ENCODE data around the gene GPR157.
"Not testable (repeated sequence)": the region's sequence is repeated elsewhere in the genome, so short reads cannot be mapped to it uniquely, and the experiment has no call there.

Gene GPR157

DNA sequence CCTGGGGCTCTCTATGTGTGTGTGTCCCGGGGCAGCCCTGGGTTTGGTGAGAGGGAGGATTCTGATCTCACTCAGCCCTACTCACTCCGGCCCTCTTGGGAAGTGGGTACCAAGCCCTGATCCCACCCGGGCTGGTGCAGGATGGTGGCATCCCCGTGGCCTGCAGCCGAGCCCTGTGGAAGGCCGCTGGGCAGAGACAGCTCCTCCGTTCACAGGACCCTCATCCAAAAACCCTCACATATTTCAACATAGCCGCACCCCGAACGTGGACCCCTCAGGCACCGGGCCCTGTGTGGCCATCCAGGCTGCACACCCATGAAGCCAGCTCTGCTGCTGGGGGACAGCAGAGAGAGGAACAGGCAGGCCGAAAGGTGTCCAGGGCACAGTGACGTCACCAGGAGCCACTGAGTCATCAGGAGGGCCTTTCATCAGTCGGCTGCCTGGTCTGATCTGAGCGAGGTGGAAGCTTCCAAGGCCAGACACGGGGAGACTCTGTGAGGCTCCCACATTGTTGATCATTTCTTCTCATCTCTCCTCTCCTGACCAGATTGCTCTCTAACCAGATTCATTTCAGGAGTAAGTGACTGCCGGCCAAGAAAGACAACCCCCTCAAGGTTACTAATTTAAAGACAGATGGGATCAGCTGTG is 16.2 kb upstream of the GPR157 start:
- DNase-seq: no peak

GRCh38 chr1:9144494-9144893 is 15.6 kb upstream of the GPR157 start:
- DNase-seq: not testable (repeated sequence)

DNA sequence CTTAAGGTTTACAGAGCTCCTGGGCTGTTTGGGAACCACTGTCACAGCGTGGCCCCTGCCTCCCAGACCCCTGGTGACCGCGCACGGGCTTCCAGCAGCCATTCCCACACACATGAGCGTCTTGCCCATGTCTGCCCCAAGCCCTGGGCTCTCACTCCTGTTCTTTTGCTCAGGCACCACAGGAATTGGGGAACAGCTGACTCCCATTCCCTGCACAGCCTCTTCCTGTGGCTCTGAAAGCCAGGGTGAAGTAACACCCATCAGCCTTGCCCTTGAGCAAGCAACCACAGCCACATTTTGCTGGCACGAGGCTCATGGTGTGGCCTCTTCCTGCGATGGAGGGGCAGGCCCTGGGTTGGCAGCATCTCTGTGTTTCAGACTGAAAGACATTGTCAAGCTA is 14.3 kb upstream of the GPR157 start:
- no peak for DNase-seq

GRCh38 chr1:9139930-9140329 is 11.0 kb upstream of the GPR157 start:
- no peak for DNase-seq

- no peak for DNase-seq
Measured at GRCh38 chr1:9136932-9137331, 8.0 kb upstream of the GPR157 start.

- DNase-seq: no peak
Measured at GRCh38 chr1:9135073-9135836, 6.4 kb upstream of the GPR157 start.

DNA sequence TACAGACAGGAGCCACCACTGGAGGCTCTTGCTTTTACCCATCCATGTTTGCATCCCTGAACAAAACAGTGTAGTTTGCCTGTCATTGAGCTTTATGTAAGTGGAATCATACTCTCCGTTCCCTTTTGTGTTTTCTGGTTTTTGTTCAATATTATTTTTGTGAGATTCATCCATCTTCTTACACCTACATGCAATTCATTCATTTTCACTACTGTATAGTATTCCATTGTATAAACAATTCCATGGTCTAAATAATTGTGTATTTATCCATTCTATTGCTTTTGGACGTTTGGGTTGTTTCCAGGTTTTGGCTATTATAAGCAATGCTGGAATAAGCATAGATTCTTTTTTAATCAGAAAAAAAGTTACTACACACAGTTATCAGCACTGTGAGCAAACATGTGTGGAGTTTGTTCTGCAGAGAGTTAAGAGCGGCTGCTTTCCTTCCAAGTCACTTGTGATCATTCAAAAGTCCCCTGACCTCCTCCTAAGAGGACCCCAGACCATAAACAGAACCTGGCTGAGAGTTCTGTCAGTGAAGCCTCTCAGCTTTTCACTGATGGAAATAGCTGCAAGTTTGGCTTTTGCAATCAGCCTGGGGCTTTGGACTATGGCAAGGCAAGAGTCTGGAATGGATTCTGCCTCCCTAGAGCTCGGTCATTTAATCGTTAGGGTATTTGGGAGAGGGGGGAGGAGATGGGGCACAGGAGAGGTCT is 5.1 kb upstream of the GPR157 start:
- no peak for DNase-seq

GRCh38 chr1:9129266-9130041 is 552 bp upstream of the GPR157 start:
- no peak for DNase-seq

DNA sequence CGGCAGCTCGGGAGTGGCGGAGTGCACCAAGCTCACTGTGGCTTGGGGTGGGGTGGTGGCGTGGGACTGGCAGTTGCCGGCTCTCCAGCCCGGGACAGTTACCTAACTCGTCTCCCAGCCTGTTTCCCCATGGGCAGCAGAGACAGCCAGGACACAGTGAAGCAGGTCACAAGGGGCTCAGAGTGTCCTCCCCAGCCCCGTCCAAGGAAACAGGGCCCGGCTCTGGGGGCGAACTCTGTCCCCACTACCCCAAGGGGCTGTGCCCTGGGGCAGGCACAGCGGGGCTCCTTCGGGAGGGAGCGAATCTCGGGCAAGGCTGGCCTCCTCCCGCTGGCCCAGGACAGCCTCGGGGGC is 759 bp downstream of the GPR157 start:
- DNase-seq: no peak

- DNase-seq: no peak
Measured at GRCh38 chr1:9127395-9128165, 1.3 kb downstream of the GPR157 start.

DNA sequence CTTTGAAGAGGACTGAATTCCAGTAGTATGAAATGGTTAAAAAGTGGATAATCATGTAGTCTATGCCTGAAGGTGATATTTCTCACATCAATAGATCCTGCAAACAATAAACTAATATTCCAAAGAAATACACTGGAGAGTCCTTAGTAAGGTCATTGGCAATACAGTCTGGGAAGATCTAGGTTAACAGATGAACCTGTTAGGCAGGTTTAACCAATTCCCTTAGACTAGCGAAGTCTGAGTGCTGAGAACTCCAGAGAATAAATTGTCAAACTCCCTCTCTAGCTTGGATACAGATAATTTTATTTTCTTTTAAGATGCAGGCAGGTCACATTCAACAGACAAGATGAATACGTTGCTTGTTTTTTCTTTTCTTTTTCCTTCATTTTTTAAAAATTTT is 2.4 kb downstream of the GPR157 start:
- DNase-seq: no peak

DNA sequence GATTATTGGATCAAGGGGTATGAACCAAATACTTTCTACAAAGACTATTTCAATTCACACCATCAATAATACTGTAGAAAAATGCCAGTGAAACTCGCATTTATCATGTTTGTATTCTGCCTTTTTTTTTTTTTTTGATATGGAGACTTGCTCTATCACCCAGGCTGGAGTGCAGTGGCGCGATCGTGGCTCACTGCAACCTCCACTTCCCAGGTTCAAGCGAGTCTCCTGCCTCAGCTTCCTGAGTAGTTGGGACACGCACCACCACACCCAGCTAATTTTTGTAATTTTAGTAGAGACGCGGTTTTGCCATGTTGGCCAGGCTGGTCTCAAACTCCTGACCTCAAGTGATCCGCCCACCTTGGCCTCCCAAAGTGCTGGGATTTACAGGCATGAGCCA is 3.1 kb downstream of the GPR157 start:
- DNase-seq: not testable (repeated sequence)

GRCh38 chr1:9125325-9125724 is 3.6 kb downstream of the GPR157 start:
- DNase-seq: no peak

DNA sequence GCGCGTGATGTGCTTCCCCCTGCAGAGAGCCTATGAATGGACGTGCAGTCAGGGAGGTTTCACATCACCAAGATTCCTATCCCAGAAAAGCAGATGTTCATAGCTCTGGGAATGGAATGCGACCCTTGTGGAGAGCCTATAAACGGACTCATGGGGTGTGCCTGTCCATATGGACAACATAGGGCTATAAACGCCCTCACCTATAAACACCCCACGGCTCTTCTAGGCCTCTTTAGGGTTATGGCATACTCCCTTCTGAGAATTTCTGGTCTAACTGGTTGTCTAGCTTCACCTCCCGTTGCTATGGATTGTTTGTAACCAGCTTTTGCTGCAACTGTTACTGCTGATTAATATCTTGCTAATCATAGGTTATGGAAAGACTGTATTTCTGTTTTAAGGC is 4.5 kb downstream of the GPR157 start:
- DNase-seq: not testable (repeated sequence)

DNA sequence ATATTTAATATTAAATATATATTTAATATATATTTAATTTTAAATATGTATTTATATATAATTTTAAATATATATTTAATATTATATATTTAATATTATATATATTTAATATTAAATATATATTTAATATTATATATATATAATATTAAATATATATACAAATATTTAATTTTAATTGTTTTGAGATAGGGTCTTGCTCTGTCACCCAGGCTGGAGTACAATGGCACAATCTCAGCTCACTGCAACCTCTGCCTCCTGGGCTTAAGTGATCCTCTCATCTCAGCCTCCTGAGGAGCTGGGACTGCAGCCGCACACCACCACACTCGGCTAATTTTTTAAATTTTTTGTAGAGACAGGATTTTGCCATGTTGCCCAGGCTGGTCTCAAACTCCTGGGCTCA is 5.2 kb downstream of the GPR157 start:
- not testable (repeated sequence) for DNase-seq

GRCh38 chr1:9121496-9122409 is 7.1 kb downstream of the GPR157 start:
- DNase-seq: no peak

DNA sequence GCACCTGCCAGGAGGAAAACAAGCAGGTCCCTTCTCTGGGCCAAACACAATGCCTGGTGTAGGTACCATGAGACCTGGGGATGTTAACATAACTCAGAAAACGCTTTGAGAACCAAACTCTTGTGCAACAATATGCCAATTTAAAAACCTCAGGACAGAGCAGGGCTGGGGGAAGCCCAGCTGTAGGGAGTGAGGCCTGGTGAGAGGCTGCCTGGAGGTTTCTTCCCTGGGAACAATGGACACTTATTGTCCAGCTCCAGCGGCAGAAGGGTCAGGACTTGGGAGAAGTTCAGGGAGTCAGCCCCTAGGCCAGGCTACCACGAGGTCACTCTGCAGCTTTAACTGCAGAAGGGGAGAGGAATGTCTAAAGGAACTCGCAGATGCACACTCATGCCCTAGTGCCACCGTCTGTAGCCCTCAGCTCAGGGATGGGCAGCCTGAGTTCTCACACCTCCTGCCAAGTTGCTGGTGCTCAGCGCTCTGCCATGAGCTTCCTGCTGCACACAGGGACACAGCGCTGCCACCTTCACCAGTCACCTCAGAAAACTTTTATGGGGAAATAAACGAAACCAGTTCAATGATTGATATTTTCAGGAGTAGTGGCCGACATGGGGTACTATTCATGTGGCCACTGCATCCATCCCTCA is 8.5 kb downstream of the GPR157 start:
- no peak for DNase-seq

DNA sequence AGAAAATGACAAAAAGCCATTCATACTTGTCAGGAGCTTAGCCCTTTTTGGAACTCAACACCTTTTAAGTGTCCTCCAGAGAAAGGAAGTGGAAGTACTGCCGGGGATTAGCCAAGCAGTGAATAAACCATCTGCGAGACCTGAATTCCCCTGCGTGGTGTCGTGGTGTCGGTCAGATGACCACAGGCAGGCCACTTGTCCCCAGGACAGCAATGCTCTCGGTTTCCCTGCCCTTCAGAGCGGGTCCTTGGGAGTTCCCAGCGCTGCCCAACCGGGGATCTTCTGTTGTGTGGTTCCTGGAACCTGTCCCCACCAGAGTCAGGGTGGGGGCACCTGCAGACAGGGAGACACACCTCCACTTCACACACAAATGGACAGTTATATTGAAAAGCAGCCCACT is 9.2 kb downstream of the GPR157 start:
- no peak for DNase-seq

DNA sequence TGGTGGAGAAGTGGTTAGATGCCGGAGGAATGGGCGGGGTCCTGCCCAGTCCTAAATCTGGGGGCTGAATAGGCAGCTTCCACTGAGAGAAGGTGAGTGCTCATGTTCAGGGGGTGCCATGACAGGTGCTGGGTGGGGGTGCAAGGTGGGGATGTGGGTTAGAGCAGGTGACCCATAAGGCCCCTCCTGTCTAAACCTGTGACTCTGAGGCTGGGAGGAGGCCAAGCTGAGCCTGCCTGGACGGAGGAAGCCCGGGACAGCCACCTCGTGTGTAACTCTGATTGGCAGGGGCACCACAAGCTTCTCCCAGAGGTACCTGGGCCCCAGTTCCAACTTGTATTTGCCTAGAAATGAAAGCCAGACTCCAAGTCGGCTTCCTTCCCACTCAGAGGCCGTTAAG is 10.7 kb downstream of the GPR157 start:
- no peak for DNase-seq

DNA sequence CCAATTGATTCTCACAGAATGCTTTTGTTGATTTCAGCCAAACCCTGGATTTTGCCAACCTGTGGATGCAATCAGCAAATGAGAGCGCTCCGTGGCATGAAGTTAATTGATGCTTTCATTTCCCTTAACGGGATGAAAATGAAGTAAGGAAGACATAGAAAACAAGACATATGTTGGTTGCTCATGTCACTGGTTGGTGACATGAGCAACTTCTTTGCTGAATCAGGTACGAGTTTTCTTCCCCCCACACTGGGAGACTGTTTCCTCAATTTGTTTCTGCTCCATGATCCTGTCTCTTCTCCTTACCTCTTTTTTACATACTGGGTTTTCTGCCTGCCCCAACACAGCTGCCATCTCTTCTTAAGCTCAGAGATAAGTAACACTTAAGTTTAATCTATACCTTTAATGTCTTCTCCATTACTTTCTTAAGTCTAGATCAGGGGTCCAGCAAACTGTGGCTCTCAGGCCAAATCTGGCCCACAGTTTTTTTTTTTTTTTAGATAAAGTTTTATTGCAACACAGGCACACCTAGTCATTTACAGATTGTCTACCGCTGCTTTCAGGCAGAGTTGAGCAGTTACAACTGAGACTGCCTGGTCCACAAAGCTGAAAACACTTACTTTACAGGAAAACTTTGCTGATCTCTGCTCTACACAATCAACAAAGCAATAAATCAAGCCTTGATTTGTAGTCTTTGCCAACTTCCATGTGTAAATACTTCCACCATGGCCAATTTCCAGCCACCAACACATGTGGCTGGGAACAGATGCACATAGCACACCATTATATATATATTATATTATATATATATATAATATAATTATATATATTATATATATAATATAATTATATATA is 13.3 kb downstream of the GPR157 start:
- no peak for DNase-seq

All from NCI-H526 treated with DMSO at 0.1 percent for 48 hours (cell line).